GM06990 (cell line): ENCODE measurements around the gene COL4A2.

Source experiments
- DNase-seq: peaks from one replicate; pipeline ENCODE4 v3.0.0-alpha.2; 2011; ENCODE audit not compliant: insufficient read length; ENCODE audit errors: extremely low read depth
- H3K27me3 ChIP-seq: replicated peaks from 2 replicates; pipeline ENCODE4 v1.6.0; 2011; ENCODE audit warnings: low read length; ENCODE audit not compliant: control insufficient read depth, insufficient read depth
- H3K36me3 ChIP-seq: 2 replicates; pipeline ENCODE4 v1.5.1; 2011; ENCODE audit warnings: low read length; ENCODE audit not compliant: control insufficient read depth, insufficient read depth
- H3K4me3 ChIP-seq: replicated peaks from 2 replicates; pipeline ENCODE4 v1.5.1; 2011; ENCODE audit warnings: low read depth, mild to moderate bottlenecking, control low read depth, low read length
- TF ChIP-seq, protein P1 (sequence below): IDR thresholded peaks from 2 replicates; pipeline ENCODE4 v1.5.1; 2011; ENCODE audit warnings: low read length, control low read depth, mild to moderate bottlenecking, inconsistent platforms; ENCODE audit not compliant: insufficient read depth, poor library complexity, severe bottlenecking

Gene COL4A2

DNA sequence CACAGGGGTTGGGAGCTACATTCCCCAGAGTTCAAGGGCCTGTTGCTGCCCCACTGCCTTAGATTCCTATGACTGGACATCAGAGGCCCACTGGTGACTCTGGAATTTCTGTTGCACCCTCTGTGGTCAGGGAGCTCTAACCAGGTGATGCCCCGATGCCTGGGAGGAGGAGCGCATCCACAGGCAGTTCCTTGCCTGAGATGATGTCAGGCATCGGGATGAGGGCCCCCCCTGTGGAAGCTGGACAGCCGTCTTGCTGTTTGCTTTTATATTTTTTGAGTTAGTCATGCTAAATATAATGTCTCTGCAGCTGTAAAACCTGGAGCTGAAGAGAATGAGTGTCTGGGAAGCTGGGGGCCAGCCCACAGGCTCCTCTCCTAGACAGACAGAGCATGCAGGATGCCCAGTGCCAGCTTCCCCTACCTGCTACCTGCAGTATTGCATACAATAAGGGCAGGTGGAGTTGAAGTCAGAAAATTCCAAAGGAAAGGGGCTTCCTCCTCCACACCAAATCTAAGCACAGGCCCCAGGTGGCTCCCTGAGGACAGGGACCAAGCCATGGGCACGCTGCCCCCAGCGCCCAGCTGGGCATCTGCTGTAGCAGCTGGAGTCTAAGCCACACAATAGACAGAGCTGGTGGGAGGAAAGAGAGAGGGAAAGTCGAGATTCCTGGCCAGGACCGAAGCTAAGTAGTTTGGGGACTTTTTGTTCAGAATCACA, 16.2 kb downstream of the COL4A2 start:
- no peaks in the 10 kb centered on the region; the same call in 1 of the 2 replicates for H3K27me3 ChIP-seq
- TF ChIP-seq, protein P1, sequence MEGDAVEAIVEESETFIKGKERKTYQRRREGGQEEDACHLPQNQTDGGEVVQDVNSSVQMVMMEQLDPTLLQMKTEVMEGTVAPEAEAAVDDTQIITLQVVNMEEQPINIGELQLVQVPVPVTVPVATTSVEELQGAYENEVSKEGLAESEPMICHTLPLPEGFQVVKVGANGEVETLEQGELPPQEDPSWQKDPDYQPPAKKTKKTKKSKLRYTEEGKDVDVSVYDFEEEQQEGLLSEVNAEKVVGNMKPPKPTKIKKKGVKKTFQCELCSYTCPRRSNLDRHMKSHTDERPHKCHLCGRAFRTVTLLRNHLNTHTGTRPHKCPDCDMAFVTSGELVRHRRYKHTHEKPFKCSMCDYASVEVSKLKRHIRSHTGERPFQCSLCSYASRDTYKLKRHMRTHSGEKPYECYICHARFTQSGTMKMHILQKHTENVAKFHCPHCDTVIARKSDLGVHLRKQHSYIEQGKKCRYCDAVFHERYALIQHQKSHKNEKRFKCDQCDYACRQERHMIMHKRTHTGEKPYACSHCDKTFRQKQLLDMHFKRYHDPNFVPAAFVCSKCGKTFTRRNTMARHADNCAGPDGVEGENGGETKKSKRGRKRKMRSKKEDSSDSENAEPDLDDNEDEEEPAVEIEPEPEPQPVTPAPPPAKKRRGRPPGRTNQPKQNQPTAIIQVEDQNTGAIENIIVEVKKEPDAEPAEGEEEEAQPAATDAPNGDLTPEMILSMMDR = no peak
- H3K36me3 ChIP-seq = no peaks in the 10 kb centered on the region
- no peak for DNase-seq
- no peak overlapping the region for H3K4me3 ChIP-seq

DNA sequence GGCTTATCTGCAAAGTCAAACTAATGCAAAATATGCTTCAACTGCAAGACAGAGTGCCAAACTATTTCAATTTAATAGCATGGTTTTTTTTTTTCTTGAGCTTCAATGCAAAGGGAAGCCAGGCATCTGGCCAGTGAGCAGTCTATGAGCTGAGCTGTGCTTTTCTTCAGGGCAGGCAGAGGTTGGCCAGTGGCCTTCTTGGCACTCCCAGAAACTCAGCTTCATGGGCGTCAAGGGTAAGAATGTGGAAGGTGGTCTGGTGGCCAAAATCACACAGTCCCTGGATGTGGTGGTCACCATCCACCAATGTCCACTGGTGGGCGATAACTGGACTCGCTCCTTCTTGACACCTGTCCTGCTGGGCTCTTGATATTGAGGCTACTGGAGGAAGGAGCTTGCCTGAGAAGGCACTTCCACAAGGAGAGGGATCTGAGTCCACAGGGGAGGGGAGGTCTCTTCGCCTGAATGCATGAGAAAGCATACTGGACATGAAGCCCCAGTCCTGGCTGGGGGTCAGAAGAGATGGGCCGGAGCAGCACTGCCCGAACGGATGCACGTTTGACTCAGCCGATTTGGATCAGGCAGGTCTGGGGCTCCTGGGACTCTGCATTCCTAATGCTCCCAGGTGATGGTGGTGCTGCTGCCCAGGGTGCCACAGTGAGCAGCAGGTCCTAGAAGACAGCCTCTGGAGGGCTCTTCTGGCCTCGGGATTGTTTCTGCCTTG, 17.1 kb downstream of the COL4A2 start:
- DNase-seq = no peak
- Histone ChIP-seq H3K36me3 (no peaks in the 10 kb centered on the region), H3K4me3 (no peak overlapping the region), H3K27me3 (no peaks in the 10 kb centered on the region; the same call in 1 of the 2 replicates)
- TF ChIP-seq, protein P1 = no peak

DNA sequence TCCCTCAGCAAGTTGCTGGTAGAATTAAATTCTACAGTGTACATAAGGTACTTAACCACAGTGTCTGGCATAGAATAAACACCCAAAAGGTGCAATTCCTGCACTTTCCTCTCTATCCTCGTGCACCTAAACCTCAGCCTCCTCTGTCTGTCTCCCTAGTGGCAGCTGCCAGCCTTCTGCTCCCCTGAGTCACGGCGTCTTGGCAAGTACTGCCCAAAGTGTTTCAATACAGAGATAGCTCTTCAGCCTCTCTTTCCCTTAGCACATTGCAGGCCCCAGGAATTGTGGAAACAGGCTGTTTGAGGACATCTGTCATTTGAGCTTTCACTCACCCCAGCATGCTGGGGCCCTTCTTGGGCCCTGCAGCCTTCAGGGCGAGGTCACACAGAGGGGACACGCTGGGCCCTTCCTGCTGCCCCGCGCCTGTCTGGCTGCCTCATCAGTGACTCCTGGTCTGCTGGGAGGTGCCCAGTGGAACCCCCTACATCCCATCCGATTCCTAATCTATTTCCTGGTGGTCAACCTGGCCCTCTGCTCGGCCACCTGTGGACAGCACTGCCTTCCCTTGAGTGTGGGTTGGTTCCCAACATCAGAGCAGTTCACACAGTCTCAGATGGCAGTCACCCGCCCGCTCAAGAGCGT, 19.3 kb downstream of the COL4A2 start:
- Histone ChIP-seq H3K36me3 (no peaks in the 10 kb centered on the region), H3K4me3 (no peak overlapping the region), H3K27me3 (no peaks in the 10 kb centered on the region)
- TF ChIP-seq, protein P1 = no peak
- no peak for DNase-seq

DNA sequence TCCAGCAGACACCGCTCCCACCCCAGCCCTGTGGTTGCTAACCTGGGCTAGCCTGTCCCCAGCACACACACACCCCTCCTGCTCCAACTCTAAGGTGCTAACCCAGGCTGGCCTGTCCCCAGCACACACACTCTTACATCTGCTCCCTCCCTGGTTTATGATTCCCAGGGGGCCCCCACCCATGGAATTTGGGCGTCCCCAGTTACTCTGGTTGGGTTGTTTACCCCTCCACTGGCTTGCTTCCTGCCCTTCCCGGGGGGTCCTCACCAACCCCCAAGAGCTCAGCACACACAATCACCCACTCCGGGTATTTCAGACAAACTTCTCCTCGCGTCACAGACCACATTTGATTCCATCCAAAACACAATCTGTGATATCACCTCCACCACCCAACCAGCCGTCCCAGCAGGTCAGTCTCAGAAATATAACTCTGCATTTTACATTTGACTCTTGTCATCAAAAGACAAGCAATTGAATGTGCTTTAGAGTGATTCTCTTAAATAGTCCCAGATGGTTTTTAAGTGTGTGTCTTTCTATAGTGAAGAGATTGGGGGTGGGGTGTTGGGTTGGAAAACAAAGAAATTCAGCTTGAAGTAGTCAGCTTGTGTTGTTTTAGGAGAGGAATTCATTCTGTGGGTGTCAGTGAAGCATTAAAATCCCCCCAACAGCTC, 20.1 kb downstream of the COL4A2 start:
- TF ChIP-seq, protein P1 = no peak
- H3K36me3 ChIP-seq = no peaks in the 10 kb centered on the region
- DNase-seq = no peak
- H3K4me3 ChIP-seq = no peak overlapping the region
- H3K27me3 ChIP-seq = no peaks in the 10 kb centered on the region

DNA sequence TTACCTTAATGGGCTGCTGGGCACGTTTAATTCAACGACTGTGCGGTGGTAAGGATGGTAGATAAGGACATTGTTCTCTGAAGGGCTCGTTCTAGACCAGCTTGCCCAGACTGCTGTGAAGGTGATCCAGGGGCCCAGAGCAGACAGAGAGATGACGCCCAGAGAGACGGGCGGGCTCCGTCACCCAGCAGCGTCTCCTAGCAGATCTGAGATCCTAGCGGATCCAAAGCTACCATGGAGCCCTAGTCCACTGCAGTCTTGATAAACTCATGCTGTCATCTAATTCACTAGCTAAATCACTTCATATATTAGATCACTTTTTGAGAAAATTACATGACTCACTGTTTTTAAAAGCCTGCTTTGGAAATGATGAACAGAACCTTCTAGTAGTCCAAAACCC, 21.5 kb downstream of the COL4A2 start:
- DNase-seq = no peak
- H3K27me3 ChIP-seq = no peaks in the 10 kb centered on the region
- TF ChIP-seq, protein P1 = no peak

More for the DNA sequence above, 21.5 kb downstream of the COL4A2 start:
- no peaks in the 10 kb centered on the region for H3K36me3 ChIP-seq
- no peak overlapping the region for H3K4me3 ChIP-seq
